ENCODE measurements around the gene PDIA4.

DNA sequence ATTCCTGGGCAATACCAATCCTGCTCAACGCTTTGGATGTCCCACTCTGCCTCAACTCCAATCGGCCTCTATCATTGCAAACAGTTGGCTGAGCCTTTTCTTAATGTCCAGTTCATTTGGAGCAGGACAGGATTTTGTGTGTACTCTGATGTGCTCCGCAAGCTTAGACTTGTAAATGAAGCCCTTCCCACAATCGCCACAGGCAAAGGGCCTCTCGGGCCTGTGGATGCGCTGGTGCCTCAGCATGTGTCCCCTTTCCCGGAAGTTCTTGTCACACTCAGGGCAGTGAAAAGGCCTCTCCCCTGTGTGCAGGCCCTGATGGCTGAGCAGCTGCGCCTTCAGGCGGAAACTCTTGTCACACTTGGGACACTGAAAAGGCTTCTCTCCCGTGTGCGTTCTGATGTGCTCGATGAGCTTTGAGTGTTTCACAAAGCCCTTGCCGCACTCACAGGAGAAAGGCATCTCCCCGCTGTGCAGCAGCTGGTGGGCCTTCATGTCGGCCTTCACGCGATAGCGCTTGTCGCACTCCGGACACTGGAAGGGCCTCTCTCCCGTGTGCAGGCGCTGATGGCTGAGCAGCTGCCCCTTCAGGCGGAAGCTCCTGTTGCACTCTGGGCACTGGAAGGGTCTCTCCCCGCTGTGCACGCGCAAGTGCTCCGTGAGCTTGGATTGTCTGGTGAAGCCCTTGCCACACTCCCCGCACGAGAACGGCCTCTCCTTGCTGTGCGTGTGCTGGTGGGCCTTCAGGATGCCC, 42.2 kb upstream of the PDIA4 start:
- TF ChIP-seq, protein P1, sequence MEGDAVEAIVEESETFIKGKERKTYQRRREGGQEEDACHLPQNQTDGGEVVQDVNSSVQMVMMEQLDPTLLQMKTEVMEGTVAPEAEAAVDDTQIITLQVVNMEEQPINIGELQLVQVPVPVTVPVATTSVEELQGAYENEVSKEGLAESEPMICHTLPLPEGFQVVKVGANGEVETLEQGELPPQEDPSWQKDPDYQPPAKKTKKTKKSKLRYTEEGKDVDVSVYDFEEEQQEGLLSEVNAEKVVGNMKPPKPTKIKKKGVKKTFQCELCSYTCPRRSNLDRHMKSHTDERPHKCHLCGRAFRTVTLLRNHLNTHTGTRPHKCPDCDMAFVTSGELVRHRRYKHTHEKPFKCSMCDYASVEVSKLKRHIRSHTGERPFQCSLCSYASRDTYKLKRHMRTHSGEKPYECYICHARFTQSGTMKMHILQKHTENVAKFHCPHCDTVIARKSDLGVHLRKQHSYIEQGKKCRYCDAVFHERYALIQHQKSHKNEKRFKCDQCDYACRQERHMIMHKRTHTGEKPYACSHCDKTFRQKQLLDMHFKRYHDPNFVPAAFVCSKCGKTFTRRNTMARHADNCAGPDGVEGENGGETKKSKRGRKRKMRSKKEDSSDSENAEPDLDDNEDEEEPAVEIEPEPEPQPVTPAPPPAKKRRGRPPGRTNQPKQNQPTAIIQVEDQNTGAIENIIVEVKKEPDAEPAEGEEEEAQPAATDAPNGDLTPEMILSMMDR (IDR thresholded peaks at IDR 0.05): no peak
- TF ChIP-seq EZH2phosphoT487 (IDR thresholded peaks at IDR 0.05) (no peak), EZH2 (IDR thresholded peaks at IDR 0.05) (no peak)

Measured in neural progenitor cell (in vitro differentiated cells).